GM18526 (cell line): Measurements from ENCODE around the gene SYT8.

Experiments
- POLR2A ChIP-seq: IDR thresholded peaks from 3 replicates; pipeline ENCODE4 v1.6.1; 2011; ENCODE audit not compliant: insufficient read length; ENCODE audit errors: extremely low read depth

SYT8 gene

GRCh38 chr11:1855886-1856265 is 21.1 kb downstream of the SYT8 start:
- TF ChIP-seq POLR2A: no peak

- TF ChIP-seq POLR2A: no peak
These were observed 21.7 kb downstream of the SYT8 start for GRCh38 chr11:1856306-1857005.

GRCh38 chr11:1857064-1857463 is 22.3 kb downstream of the SYT8 start:
- TF ChIP-seq POLR2A: no peak

GRCh38 chr11:1858154-1858553 is 23.4 kb downstream of the SYT8 start:
- TF ChIP-seq POLR2A: no peak

- no peak for TF ChIP-seq POLR2A
These were observed 23.8 kb downstream of the SYT8 start for GRCh38 chr11:1858576-1858975.

GRCh38 chr11:1859004-1859403 is 24.2 kb downstream of the SYT8 start:
- no peak for TF ChIP-seq POLR2A

- no peak for TF ChIP-seq POLR2A
These were observed 25.3 kb downstream of the SYT8 start for GRCh38 chr11:1860108-1860507.

GRCh38 chr11:1861435-1862411 is 26.9 kb downstream of the SYT8 start:
- TF ChIP-seq POLR2A: no peak

- TF ChIP-seq POLR2A: no peak
These were observed 28.0 kb downstream of the SYT8 start for GRCh38 chr11:1862588-1863351.

- no peak for TF ChIP-seq POLR2A
These were observed 28.8 kb downstream of the SYT8 start for GRCh38 chr11:1863352-1864216.

- no peak for TF ChIP-seq POLR2A
These were observed 29.4 kb downstream of the SYT8 start for GRCh38 chr11:1864231-1864630.

GRCh38 chr11:1864831-1865665 is 30.3 kb downstream of the SYT8 start:
- TF ChIP-seq POLR2A: no peak

- no peak for TF ChIP-seq POLR2A
These were observed 31.4 kb downstream of the SYT8 start for GRCh38 chr11:1866226-1866625.

GRCh38 chr11:1866776-1867175 is 32.0 kb downstream of the SYT8 start:
- TF ChIP-seq POLR2A: no peak
